GM10266 (cell line): Measurements from ENCODE around the gene RPL37.
"Not testable (repeated sequence)": the region's sequence is repeated elsewhere in the genome, so short reads cannot be mapped to it uniquely, and the experiment has no call there.

Experiments used
- DNase-seq: peaks from one replicate; pipeline ENCODE4 v3.0.0; 2012; ENCODE audit errors: extremely low spot score
- TF ChIP-seq, protein P1 (sequence below): IDR thresholded peaks from 2 replicates; pipeline ENCODE4 v1.5.1; 2012; ENCODE audit warnings: mild to moderate bottlenecking, low read depth; ENCODE audit not compliant: control insufficient read depth, insufficient read depth; ENCODE audit errors: missing control alignments

RPL37 gene

DNA sequence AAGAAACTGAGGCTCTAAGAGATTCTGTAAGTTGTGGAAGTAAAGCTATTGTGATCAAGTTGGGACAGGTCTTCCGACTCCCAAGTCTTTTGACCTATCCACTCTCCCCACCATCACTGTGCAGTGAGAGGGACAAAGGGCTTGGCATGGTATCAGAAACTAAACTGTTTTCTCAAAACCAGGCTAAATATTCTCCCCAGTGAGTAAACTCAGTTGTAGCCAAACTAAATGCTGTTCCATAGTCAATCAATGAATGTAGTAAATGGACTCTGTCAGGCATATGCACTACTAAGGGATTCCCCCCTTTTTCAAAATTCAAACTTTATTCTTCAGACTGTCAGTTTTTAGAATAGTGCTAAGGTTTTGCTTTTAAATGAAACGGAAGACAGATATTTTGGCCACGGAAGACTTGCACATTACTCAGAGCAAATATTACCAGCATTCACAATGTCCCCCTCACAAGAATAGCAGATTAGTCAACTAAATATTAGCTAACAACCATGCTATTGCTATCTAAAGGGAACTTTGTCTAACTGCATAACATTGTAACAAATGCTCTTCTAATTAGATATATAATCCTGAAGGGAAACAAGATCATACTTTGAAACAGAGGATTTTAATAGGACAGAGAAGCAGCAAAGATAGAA, 44.0 kb downstream of the RPL37 start:
- TF ChIP-seq, protein P1, sequence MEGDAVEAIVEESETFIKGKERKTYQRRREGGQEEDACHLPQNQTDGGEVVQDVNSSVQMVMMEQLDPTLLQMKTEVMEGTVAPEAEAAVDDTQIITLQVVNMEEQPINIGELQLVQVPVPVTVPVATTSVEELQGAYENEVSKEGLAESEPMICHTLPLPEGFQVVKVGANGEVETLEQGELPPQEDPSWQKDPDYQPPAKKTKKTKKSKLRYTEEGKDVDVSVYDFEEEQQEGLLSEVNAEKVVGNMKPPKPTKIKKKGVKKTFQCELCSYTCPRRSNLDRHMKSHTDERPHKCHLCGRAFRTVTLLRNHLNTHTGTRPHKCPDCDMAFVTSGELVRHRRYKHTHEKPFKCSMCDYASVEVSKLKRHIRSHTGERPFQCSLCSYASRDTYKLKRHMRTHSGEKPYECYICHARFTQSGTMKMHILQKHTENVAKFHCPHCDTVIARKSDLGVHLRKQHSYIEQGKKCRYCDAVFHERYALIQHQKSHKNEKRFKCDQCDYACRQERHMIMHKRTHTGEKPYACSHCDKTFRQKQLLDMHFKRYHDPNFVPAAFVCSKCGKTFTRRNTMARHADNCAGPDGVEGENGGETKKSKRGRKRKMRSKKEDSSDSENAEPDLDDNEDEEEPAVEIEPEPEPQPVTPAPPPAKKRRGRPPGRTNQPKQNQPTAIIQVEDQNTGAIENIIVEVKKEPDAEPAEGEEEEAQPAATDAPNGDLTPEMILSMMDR, result no peak
- DNase-seq, result no peak

DNA sequence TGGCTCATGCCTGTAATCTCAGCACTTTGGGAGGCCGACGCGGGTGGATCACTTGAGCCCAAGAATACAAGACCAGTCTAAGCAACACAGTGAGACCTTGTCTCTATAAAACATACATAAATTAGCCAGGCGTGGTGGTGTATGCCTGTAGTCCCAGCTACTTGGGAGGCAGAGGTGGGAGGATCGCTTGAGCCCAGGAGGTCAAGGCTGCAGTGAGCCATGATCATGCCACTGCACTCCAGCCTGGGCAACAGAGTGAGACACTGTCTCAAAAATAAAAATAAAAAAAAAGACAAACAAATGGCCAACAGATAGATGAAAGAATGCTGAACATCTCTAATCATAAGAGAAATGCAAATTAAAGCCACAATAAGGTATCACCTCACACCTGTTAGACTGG, 46.1 kb downstream of the RPL37 start:
- not testable (repeated sequence) for DNase-seq

DNA sequence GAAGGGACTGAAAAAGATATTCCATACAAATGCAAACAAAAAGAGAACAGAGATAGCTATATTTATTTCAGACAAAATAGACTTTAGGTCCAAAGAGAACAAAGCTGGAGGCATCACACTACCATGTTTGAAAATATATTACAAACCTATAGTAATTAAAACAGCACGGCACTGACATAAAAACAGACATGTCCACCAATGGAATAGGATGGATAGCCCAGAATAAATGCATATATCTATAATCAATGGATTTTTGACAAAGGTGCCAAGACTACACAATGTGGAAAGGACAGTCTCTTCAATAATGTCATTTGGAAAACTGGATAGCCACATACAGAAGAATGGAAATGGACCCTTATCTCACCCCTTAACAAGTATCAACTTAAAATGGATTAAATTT, 47.0 kb downstream of the RPL37 start:
- DNase-seq, result no peak
- TF ChIP-seq, protein P1, result no peak

DNA sequence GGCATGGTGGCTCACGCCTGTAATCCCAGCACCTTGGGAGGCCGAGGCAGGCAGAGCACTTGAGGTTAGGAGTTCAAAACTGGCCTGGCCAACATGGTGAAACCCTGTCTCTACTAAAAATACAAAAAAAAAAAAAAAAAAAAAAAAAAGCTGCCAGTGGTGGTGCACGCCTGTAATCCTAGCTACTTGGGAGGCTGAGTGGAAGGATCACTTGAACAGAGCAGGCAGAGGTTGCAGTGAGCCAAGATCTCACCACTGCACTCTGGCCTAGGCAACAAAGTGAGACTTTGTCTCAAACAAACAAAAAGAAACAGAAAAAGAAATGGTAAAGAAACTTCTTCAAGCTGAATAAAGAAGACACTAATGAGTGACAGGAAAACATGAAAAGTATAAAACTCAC, 48.4 kb downstream of the RPL37 start:
- DNase-seq, result not testable (repeated sequence)

DNA sequence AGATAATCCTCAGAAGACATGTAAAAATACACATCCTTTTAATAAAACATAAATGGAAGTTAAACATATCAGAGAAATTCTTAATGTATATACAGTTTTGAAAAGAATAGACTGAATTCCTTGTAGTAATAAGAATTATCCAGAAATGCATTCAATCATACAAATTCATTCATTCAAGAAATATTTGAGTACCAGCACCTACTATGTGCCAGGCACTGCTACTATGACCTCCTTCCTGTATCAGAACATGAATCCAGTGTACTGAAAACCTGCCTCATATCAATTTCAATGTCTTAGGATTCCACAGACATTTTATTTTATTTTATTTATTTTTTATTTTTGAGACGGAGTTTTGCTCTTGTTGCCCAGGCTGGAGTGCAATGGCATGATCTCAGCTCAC, 50.1 kb downstream of the RPL37 start:
- TF ChIP-seq, protein P1, result no peak

DNA sequence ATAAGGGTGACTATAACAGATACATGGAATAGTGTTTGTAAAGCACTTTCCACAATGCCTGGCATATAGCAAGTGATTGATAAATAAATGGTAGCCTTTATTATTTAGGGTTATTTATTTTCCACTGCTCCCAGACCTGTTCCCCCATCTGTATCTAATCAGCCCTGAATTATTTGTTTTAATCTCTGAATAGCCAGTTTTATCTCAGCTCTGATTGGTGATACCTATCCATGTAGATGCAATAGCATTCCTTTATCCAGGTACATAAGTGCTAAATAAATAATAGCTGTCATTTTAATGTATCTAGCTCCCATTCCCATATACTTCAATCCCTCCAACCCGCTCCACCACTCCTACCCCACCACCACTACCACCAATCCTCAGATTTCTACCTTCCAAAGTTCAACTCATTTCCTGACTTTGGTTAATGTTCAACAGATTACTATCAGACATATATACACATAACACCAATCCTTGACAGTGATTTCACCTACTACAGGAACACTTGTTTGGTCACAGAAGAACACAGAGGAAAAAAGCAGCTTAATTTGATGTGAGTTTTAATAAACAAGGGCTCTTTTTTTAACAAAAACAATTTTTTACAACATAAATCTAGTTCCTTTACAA, 50.9 kb downstream of the RPL37 start:
- TF ChIP-seq, protein P1, result no peak
- DNase-seq, result no peak

More for the DNA sequence above, 50.1 kb downstream of the RPL37 start:
- DNase-seq, result no peak

DNA sequence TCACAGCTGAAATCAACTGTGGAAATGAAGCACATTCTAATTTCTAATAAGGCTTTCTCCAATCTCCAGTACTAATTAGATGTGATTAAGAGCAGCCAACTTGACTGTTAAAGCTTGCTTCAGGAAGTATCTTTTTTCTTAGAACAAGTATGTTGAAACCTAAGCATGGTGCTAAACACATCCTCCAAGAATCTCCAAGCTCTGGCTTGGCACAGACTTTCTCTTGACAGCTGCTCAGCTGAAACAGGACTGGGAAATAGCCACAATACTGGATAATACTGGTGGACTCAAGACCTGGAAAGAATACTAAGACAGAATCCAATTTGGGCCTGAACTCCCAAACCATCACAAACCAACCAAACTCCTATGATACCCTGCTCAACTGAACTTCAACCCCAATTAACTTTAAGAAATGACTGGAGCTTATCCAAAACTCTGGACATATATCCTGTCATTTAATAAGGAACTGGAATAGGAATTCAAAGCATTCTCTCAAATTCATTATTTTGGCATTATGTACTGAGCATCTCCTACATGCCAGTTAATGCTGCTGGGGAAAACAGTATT, 53.1 kb downstream of the RPL37 start:
- TF ChIP-seq, protein P1, result no peak
- DNase-seq, result no peak

DNA sequence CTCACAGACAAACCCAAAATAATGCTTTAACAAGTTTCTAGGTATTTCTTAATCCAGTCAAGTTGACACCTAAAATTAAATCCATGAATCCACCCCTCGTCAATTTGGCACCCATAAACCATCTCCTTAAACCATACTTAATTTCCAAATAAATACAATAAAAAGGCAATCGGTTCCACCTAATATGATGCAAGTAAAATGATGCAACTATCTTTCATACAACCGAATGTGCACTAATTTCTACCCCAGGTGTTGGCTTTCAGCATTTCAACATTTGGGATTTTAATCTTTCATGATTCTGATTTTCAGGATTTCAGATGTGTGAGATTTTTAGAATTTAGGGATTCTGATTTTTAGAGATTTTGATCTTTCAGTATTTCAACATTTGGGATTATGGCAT, 54.2 kb downstream of the RPL37 start:
- TF ChIP-seq, protein P1, result no peak
- DNase-seq, result no peak
